Measurements from ENCODE around the gene ATP9B. TPM values are rescaled to one million over a fixed set of nuclear protein-coding genes. Genes with fewer than 3 reads are reported as not detected.

Gene ATP9B
- total RNA-seq, 1 donor from 2014 or later = 48.6 TPM

DNA sequence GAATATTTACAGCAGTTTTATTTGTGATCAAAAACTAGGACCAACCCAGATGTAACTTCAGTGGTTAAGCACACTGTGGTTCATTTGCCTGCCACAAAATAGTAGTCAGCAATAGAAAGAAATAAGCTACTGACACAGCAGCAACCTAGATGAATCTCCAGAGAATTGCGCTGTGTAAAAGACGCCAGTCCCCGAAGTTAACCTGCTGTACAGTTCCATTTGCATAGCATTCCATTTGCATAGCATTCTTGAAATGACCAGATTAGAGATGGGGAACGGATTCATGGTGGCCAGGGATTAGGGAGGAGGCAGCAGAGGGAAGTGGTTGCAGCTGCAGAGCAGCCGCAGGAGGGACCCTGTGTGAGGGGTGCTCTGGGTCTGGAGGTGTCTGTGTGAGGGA is 287.2 kb downstream of the ATP9B start:
- Histone ChIP-seq H3K27ac (no peak overlapping the region), H3K27me3 (ENCODE audit: low read depth) (no peaks in the 10 kb centered on the region), H3K36me3 (peaks cover 45% of the 10 kb centered on the region), H3K4me1 (no peaks in the 10 kb centered on the region), H3K9me3 (no peaks in the 10 kb centered on the region), H3K4me3 (no peak overlapping the region)
- ATAC-seq (no peak), DNase-seq (no peak)
- intact Hi-C loops (cut with DNase I) = no loop called here
- TF ChIP-seq, protein P1, sequence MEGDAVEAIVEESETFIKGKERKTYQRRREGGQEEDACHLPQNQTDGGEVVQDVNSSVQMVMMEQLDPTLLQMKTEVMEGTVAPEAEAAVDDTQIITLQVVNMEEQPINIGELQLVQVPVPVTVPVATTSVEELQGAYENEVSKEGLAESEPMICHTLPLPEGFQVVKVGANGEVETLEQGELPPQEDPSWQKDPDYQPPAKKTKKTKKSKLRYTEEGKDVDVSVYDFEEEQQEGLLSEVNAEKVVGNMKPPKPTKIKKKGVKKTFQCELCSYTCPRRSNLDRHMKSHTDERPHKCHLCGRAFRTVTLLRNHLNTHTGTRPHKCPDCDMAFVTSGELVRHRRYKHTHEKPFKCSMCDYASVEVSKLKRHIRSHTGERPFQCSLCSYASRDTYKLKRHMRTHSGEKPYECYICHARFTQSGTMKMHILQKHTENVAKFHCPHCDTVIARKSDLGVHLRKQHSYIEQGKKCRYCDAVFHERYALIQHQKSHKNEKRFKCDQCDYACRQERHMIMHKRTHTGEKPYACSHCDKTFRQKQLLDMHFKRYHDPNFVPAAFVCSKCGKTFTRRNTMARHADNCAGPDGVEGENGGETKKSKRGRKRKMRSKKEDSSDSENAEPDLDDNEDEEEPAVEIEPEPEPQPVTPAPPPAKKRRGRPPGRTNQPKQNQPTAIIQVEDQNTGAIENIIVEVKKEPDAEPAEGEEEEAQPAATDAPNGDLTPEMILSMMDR (IDR thresholded peaks at IDR 0.05) = no peak

GRCh38 chr18:79360933-79361332 is 291.7 kb downstream of the ATP9B start:
- intact Hi-C loops (cut with DNase I) = no loop called here
- Histone ChIP-seq H3K4me3 (no peak overlapping the region), H3K4me1 (no peaks in the 10 kb centered on the region), H3K27ac (no peak overlapping the region), H3K27me3 (ENCODE audit: low read depth) (no peaks in the 10 kb centered on the region), H3K9me3 (no peaks in the 10 kb centered on the region), H3K36me3 (peaks cover 53% of the 10 kb centered on the region)
- no peak for DNase-seq
- no peak for ATAC-seq
- TF ChIP-seq, protein P1 (IDR thresholded peaks at IDR 0.05) = no peak

- DNase-seq (no peak), ATAC-seq (no peak)
- intact Hi-C loops (cut with DNase I) = no loop called here
- no peaks in the 10 kb centered on the region for H3K4me1 ChIP-seq
- no peak overlapping the region for H3K27ac ChIP-seq
- TF ChIP-seq, protein P1 (IDR thresholded peaks at IDR 0.05) = no peak
- no peak overlapping the region for H3K4me3 ChIP-seq
- peaks cover 62% of the 10 kb centered on the region for H3K36me3 ChIP-seq
- no peaks in the 10 kb centered on the region for H3K9me3 ChIP-seq
- no peaks in the 10 kb centered on the region for H3K27me3 ChIP-seq (ENCODE audit: low read depth)
These were observed 292.8 kb downstream of the ATP9B start for GRCh38 chr18:79361766-79362522.

DNA sequence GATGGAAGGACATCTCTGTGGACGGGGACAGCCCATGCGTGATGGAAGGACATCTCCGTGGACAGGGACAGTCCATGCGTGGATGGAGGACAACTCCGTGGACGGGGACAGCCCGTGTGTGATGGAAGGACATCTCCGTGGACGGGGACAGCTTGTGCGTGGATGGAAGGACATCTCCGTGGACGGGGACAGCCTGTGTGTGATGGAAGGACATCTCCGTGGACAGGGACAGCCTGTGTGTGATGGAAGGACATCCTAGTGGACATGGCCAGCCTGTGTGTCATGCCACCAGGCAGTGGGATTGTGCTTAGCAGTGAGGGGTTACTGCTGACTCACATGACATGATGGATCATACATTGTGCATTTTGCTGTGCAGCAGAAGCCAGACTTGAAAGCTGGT is 296.5 kb downstream of the ATP9B start:
- no peak for DNase-seq
- Histone ChIP-seq H3K4me1 (no peaks in the 10 kb centered on the region), H3K27ac (no peak overlapping the region), H3K4me3 (no peak overlapping the region), H3K9me3 (no peaks in the 10 kb centered on the region), H3K27me3 (ENCODE audit: low read depth) (no peaks in the 10 kb centered on the region), H3K36me3 (peaks cover 50% of the 10 kb centered on the region)
- peak in 1 of 2 donors; percentile 11 for ATAC-seq
- TF ChIP-seq, protein P1 (IDR thresholded peaks at IDR 0.05) = no peak
- intact Hi-C loops (cut with DNase I) = no loop called here

DNA sequence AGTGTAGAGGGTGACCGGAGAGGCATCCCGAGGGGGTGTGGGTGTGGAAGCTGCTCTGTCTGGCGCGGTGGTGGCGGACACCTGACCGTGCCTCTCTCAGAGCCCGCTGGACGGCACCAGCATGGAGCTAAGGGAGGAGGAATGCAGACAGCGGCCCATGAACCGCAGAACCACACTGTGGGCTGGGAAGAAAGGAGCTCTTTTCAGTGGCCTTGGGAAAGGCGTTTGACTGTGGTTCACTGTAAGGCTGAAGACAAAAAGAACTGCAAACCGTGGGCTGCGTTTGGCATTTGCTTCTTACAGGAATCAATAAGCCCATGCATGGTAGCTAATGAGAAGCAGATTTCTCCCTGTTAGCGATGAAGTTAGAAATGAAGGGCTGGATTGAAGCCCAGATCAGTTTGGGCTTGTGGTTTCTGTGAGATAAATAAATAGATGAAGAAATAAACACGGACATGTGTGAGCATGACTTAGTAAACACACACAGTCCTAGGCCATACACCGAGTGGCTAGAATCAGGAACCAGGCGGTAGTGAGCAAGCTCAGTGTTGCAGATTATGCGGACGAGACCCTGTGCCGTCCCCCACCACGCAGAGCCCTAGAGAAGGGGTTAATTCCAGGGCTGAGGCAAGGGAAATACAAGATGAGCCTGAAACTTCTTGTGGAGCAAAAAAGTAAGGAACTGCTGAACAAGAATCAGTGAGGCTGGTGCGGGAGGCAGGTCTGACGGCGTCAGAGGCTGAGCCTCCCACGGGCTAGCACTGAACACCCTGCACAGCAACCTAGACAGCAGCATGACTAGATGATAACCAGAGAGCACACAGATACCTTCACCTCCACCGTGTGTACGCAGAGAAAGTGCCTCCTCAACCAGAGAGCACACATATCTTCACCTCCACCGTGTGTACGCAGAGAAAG is 297.2 kb downstream of the ATP9B start:
- H3K9me3 ChIP-seq = no peaks in the 10 kb centered on the region
- no peak overlapping the region for H3K4me3 ChIP-seq
- DNase-seq (no peak), ATAC-seq (peak in 1 of 2 donors; percentile 38)
- H3K27me3 ChIP-seq (ENCODE audit: low read depth) = no peaks in the 10 kb centered on the region
- intact Hi-C loops (cut with DNase I) = no loop called here
- TF ChIP-seq, protein P1 (IDR thresholded peaks at IDR 0.05) = no peak
- no peak overlapping the region for H3K27ac ChIP-seq
- H3K36me3 ChIP-seq = peaks cover 47% of the 10 kb centered on the region
- H3K4me1 ChIP-seq = no peaks in the 10 kb centered on the region
